ENCODE data around the gene CIP2A. TPM values are rescaled to one million over a fixed set of nuclear protein-coding genes. Genes with fewer than 3 reads are reported as not detected.
A peak's percentile ranks its signal among the peaks of the same experiment; 100 is the strongest.

Gene CIP2A
- polyA plus RNA-seq, 2 of the 4 experiments (the other 2 are of a cell fraction): 30.7 to 31.8 TPM

DNA sequence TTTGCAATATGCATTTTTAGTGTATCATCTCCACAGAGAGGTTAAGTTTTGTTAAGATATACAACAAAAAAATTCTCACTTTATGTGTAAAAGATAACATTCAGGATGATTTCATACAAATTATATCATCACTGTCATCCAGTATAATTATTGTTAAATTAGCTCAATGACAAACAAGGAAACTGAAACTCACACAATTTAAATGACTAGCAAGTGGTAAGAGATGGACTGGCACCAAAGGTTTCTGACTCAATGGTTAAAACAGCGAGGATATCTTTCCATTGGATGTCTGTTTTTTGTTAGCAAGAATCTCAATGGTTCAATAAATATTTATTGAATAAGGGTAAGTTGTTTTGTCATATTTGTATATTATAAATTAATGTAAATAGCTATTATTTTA lies 22.6 kb downstream of the CIP2A start:
- POLR2A ChIA-PET: no interaction called here
- CTCF ChIA-PET: interaction anchor here (1.0 kb wide), 1 partner anchor 14 kb away, joined by 5 read pairs; no protein-coding TSS in a partner anchor
- Histone ChIP-seq H3K9me3 (no peaks in the 10 kb centered on the region), H3K4me2 (no peak overlapping the region), H3K4me3 (no peak overlapping the region), H3K4me1 (peaks cover 10% of the 10 kb centered on the region; the same call in 1 of the 3 replicates), H3K27ac (no peak overlapping the region)
- FAIRE-seq (no peak), ATAC-seq (no peak), DNase-seq (ENCODE audit: low read depth in 1 of 2, low spot score in 1 of 2) (no peak)
- TF ChIP-seq CHD2 (IDR thresholded peaks at IDR 0.05; ENCODE audit: low read length, partially characterized antibody) (no peak), RARB (CRISPR knock-in tag; IDR thresholded peaks at IDR 0.05) (no peak), GATA3 (IDR thresholded peaks at IDR 0.05; ENCODE audit: borderline replicate concordance) (no peak), JUNB (IDR thresholded peaks at IDR 0.05) (no peak), NR3C1 (IDR thresholded peaks at IDR 0.05) (no peak), BHLHE40 (IDR thresholded peaks at IDR 0.05; ENCODE audit: low read depth, low read length) (no peak)
- 90% methylated on average over 1 of the region's 1 CpG for WGBS (ENCODE audit: missing lambda C conversion rate)

DNA sequence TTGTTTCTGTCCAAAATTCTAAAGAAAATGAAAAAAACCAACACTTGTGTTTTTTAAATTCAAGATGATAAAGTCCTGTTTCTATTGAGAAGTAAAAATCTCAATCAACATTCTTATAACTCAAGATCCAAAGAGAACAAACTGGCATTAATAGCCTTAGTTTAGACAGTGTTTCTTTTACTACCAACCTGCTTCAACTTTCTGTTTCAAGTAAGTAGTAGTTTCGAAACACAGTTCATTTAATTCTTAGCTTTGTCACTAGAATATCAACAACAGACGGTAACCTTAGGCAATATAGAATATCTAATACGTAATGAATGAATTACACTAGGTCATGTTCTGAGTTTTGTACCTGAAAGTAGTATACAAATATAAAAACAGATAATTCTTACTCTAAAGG lies 23.7 kb downstream of the CIP2A start:
- 94% methylated on average over 3 of the region's 3 CpGs for WGBS (ENCODE audit: missing lambda C conversion rate)
- ChIA-PET CTCF (interaction anchor here (1.4 kb wide), 1 partner anchor 13 kb away, joined by 3 read pairs; no protein-coding TSS in a partner anchor), POLR2A (no interaction called here)

DNA sequence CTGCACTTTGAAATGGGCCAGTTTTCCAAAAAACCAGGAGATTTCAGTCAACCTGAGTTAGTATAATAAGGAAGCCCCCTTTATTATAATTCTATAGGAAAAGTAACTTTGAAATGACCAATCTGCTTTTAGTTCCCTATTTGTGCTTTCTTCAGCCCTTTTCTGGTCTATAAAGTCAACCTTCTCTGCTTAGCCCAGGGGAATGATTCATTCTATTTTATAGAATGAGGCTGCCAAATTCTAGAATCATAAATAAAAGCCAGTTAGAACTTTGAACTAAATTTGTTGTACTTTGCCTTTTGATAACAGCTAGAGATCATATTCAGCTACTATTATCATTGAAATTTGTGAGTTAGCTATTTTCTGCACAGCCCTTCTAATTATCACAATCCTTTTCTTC lies 24.7 kb downstream of the CIP2A start:
- peaks cover 10% of the 10 kb centered on the region; the same call in 1 of the 3 replicates for H3K4me1 ChIP-seq
- no peak for FAIRE-seq
- H3K4me2 ChIP-seq: 0 out of 3 replicates have a peak overlapping the region, but pooled peaks have one; percentile 2
- no peak for DNase-seq (ENCODE audit: low read depth in 1 of 2, low spot score in 1 of 2)
- no peak for ATAC-seq
- H3K27ac ChIP-seq: no peak overlapping the region
- ChIA-PET POLR2A (no interaction called here), CTCF (interaction anchor here (1.4 to 2.4 kb wide), 2 partner anchors 12 to 75 kb away, joined by 3 to 7 read pairs; no protein-coding TSS in a partner anchor)
- TF ChIP-seq MAFK (IDR thresholded peaks at IDR 0.05; ENCODE audit: partially characterized antibody): no peak
- TF ChIP-seq ZFP36 (IDR thresholded peaks at IDR 0.05; ENCODE audit: borderline replicate concordance, partially characterized antibody): no peak
- no peak for TF ChIP-seq KDM5A (IDR thresholded peaks at IDR 0.05)
- TF ChIP-seq HOXA7 (CRISPR knock-in tag; IDR thresholded peaks at IDR 0.05): no peak
- TF ChIP-seq, protein P1, sequence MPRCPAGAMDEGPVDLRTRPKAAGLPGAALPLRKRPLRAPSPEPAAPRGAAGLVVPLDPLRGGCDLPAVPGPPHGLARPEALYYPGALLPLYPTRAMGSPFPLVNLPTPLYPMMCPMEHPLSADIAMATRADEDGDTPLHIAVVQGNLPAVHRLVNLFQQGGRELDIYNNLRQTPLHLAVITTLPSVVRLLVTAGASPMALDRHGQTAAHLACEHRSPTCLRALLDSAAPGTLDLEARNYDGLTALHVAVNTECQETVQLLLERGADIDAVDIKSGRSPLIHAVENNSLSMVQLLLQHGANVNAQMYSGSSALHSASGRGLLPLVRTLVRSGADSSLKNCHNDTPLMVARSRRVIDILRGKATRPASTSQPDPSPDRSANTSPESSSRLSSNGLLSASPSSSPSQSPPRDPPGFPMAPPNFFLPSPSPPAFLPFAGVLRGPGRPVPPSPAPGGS (IDR thresholded peaks at IDR 0.05): no peak
- TF ChIP-seq TP53 (CRISPR knock-in tag; IDR thresholded peaks at IDR 0.05): no peak
- no peak for TF ChIP-seq KDM1A (IDR thresholded peaks at IDR 0.05; ENCODE audit: low read depth)
- no peak for TF ChIP-seq BHLHE40 (IDR thresholded peaks at IDR 0.05; ENCODE audit: low read depth, low read length)
- H3K9me3 ChIP-seq: no peaks in the 10 kb centered on the region
- no peak overlapping the region for H3K4me3 ChIP-seq

More for the DNA sequence above, 23.7 kb downstream of the CIP2A start:
- no peak for FAIRE-seq
- no peak overlapping the region for H3K4me2 ChIP-seq
- no peak overlapping the region for H3K27ac ChIP-seq
- no peaks in the 10 kb centered on the region for H3K9me3 ChIP-seq
- no peak for DNase-seq (ENCODE audit: low read depth in 1 of 2, low spot score in 1 of 2)
- TF ChIP-seq KDM1A (IDR thresholded peaks at IDR 0.05; ENCODE audit: low read depth): no peak
- no peak for TF ChIP-seq SREBF2 (IDR thresholded peaks at IDR 0.05)
- TF ChIP-seq, protein P2, sequence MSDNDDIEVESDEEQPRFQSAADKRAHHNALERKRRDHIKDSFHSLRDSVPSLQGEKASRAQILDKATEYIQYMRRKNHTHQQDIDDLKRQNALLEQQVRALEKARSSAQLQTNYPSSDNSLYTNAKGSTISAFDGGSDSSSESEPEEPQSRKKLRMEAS (IDR thresholded peaks at IDR 0.05): no peak
- no peak for TF ChIP-seq RARB (CRISPR knock-in tag; IDR thresholded peaks at IDR 0.05)
- no peak for TF ChIP-seq KDM5A (IDR thresholded peaks at IDR 0.05)
- no peak for TF ChIP-seq JUN (IDR thresholded peaks at IDR 0.05)
- TF ChIP-seq, protein P3, sequence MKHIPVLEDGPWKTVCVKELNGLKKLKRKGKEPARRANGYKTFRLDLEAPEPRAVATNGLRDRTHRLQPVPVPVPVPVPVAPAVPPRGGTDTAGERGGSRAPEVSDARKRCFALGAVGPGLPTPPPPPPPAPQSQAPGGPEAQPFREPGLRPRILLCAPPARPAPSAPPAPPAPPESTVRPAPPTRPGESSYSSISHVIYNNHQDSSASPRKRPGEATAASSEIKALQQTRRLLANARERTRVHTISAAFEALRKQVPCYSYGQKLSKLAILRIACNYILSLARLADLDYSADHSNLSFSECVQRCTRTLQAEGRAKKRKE (CRISPR knock-in tag; IDR thresholded peaks at IDR 0.05; ENCODE audit: low read depth): no peak
- no peak for TF ChIP-seq HOXB5 (CRISPR knock-in tag; IDR thresholded peaks at IDR 0.05)
- TF ChIP-seq CBX2 (IDR thresholded peaks at IDR 0.05; ENCODE audit: borderline replicate concordance, low read depth): no peak
- no peak for TF ChIP-seq NPAS2 (CRISPR knock-in tag; IDR thresholded peaks at IDR 0.05; ENCODE audit: borderline replicate concordance)
- TF ChIP-seq CBX8 (IDR thresholded peaks at IDR 0.05): no peak
- peaks cover 10% of the 10 kb centered on the region; the same call in 1 of the 3 replicates for H3K4me1 ChIP-seq
- ATAC-seq: no peak
- no peak overlapping the region for H3K4me3 ChIP-seq

All from A549 (cell line).